ENCODE data around the gene FRY.

DNA sequence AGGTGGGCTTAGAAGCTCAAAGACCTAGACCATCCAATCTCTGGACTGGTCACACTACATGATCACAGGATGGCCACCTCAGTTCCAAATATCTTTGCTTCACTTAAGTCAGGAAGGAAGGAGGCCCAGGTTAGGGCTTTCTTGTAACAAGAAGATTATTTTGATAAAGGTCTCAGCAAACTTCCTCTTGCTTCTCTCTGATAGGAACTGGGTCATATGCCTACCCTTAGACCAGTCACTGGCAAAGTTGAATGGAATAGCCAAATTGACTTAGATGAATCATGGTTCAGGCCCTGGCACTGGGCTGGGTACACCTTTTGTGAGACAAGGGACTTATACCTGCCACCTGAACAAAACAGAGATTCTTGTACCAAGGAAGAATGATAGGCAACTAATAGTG, 11.0 kb downstream of the FRY start:
- TF ChIP-seq, protein P1, sequence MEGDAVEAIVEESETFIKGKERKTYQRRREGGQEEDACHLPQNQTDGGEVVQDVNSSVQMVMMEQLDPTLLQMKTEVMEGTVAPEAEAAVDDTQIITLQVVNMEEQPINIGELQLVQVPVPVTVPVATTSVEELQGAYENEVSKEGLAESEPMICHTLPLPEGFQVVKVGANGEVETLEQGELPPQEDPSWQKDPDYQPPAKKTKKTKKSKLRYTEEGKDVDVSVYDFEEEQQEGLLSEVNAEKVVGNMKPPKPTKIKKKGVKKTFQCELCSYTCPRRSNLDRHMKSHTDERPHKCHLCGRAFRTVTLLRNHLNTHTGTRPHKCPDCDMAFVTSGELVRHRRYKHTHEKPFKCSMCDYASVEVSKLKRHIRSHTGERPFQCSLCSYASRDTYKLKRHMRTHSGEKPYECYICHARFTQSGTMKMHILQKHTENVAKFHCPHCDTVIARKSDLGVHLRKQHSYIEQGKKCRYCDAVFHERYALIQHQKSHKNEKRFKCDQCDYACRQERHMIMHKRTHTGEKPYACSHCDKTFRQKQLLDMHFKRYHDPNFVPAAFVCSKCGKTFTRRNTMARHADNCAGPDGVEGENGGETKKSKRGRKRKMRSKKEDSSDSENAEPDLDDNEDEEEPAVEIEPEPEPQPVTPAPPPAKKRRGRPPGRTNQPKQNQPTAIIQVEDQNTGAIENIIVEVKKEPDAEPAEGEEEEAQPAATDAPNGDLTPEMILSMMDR (IDR thresholded peaks at IDR 0.05; ENCODE audit: low read depth, low read length), result no peak
- no peak for TF ChIP-seq EZH2phosphoT487 (IDR thresholded peaks at IDR 0.05; ENCODE audit: low read depth)
